SK-N-SH treated with all-trans-retinoic acid at 6 μM for 48 hours (cell line): ENCODE data around the gene FDPS.

Experiments used
- ATAC-seq: fragments of 200-7000 bp; cut with Tn5 transposase; 3 replicates; pipeline ENCODE4 v1.9.1; 2020; ENCODE audit warnings: mild to moderate bottlenecking, moderate library complexity
- ARNTL ChIP-seq: fragments of 450-650 bp; formaldehyde crosslinking; IDR thresholded peaks from 2 replicates; pipeline ENCODE4 v1.5.0; 2020; ENCODE audit warnings: low read depth, mild to moderate bottlenecking, moderate library complexity, borderline replicate concordance
- BACH2 ChIP-seq: fragments of 250-450 bp; sonication (Bioruptor Pico); IDR thresholded peaks from 2 replicates; pipeline ENCODE4 v1.9.0; 2021; ENCODE audit warnings: mild to moderate bottlenecking, borderline replicate concordance
- ESRRG ChIP-seq: fragments of 250-450 bp; sonication (Bioruptor Pico); IDR thresholded peaks from 2 replicates; pipeline ENCODE4 v1.6.1; 2021; ENCODE audit warnings: mild to moderate bottlenecking
- GLIS3 ChIP-seq: fragments of 250-450 bp; sonication (Bioruptor Pico); IDR thresholded peaks from 2 replicates; pipeline ENCODE4 v1.5.0; 2020; ENCODE audit warnings: mild to moderate bottlenecking, moderate library complexity
- ISL1 ChIP-seq: fragments of 250-450 bp; sonication (Bioruptor Pico); IDR thresholded peaks from 2 replicates; pipeline ENCODE4 v2.1.2; 2022; ENCODE audit warnings: mild to moderate bottlenecking, moderate library complexity
- OSR1 ChIP-seq: fragments of 250-450 bp; sonication (Bioruptor Pico); IDR thresholded peaks from 2 replicates; pipeline ENCODE4 v1.8.0; 2022; ENCODE audit warnings: moderate library complexity, mild to moderate bottlenecking, inconsistent platforms
- PPARA ChIP-seq: fragments of 250-450 bp; sonication (Bioruptor Pico); IDR thresholded peaks from 2 replicates; pipeline ENCODE4 v1.5.0; 2020; ENCODE audit warnings: mild to moderate bottlenecking, borderline replicate concordance
- RARB ChIP-seq: fragments of 250-450 bp; sonication (Bioruptor Pico); IDR thresholded peaks from 2 replicates; pipeline ENCODE4 v1.8.0; 2021; ENCODE audit warnings: mild to moderate bottlenecking, moderate library complexity
- SNAI2 ChIP-seq: fragments of 250-450 bp; sonication (Bioruptor Pico); IDR thresholded peaks from 2 replicates; pipeline ENCODE4 v1.5.0; 2020; ENCODE audit warnings: mild to moderate bottlenecking, moderate library complexity
- TCF4 ChIP-seq: fragments of 250-450 bp; sonication (Bioruptor Pico); IDR thresholded peaks from 2 replicates; pipeline ENCODE4 v1.8.0; 2021; ENCODE audit warnings: mild to moderate bottlenecking, moderate library complexity, borderline replicate concordance
- TOX ChIP-seq: fragments of 250-450 bp; sonication (Bioruptor Pico); IDR thresholded peaks from 2 replicates; pipeline ENCODE4 v1.8.0; 2021; ENCODE audit warnings: mild to moderate bottlenecking, moderate library complexity, borderline replicate concordance
- ZC3H10 ChIP-seq: fragments of 250-450 bp; sonication (Bioruptor Pico); IDR thresholded peaks from 2 replicates; pipeline ENCODE4 v1.5.1; 2021; ENCODE audit warnings: mild to moderate bottlenecking, moderate library complexity
- ZFP30 ChIP-seq: fragments of 450-650 bp; formaldehyde crosslinking; IDR thresholded peaks from 2 replicates; pipeline ENCODE4 v1.5.0; 2022; ENCODE audit warnings: mild to moderate bottlenecking, moderate library complexity
- ZNF565 ChIP-seq: fragments of 450-650 bp; formaldehyde crosslinking; conservative IDR thresholded peaks from 2 replicates; pipeline ENCODE4 v1.5.0; 2020; ENCODE audit warnings: low read depth, mild to moderate bottlenecking, moderate library complexity
- ZNF70 ChIP-seq: fragments of 450-650 bp; formaldehyde crosslinking; IDR thresholded peaks from 2 replicates; pipeline ENCODE4 v1.5.0; 2020; ENCODE audit warnings: mild to moderate bottlenecking, moderate library complexity
- TF ChIP-seq, protein P1 (sequence below): fragments of 250-450 bp; sonication (Bioruptor Pico); IDR thresholded peaks from 2 replicates; pipeline ENCODE4 v1.8.0; 2020; ENCODE audit warnings: mild to moderate bottlenecking, moderate library complexity, borderline replicate concordance
- TF ChIP-seq, protein P2 (sequence below): fragments of 250-450 bp; sonication (Bioruptor Pico); IDR thresholded peaks from 2 replicates; pipeline ENCODE4 v1.8.0; 2021; ENCODE audit warnings: low read depth, mild to moderate bottlenecking, moderate library complexity, borderline replicate concordance
- TF ChIP-seq, protein P3 (sequence below): fragments of 250-450 bp; sonication (Bioruptor Pico); IDR thresholded peaks from 2 replicates; pipeline ENCODE4 v1.5.1; 2020; ENCODE audit warnings: low read depth, mild to moderate bottlenecking, moderate library complexity
- TF ChIP-seq, protein P4 (sequence below): fragments of 250-450 bp; sonication (Bioruptor Pico); IDR thresholded peaks from 2 replicates; pipeline ENCODE4 v1.5.0; 2020; ENCODE audit warnings: mild to moderate bottlenecking, moderate library complexity

FDPS gene

DNA sequence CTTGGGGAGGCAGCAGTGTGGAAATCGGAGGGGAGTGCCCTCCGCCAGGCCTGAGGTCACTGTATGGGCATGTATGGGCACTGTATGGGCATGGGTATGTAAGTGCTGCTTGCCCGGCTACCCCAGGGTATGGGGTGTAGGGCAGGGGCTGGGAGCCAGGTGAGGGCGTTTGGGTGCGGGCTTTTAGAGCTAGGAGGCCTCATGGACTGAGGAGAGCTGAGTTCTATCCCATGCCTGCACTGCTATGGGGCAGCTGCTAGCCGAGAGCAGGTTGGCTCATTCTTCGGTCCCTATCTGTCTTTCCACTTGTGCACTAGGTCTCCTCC, 12.8 kb upstream of the FDPS start:
- no peak for ATAC-seq
- TF ChIP-seq PPARA (CRISPR knock-in tag) (no peak), TOX (CRISPR knock-in tag) (no peak), TCF4 (no peak), OSR1 (no peak), RARB (no peak), BACH2 (CRISPR knock-in tag) (no peak), GLIS3 (CRISPR knock-in tag) (no peak), ZNF565 (CRISPR knock-in tag) (no peak), ZNF70 (CRISPR knock-in tag) (no peak), SNAI2 (no peak), ZC3H10 (CRISPR knock-in tag) (no peak)
- TF ChIP-seq, protein P1, sequence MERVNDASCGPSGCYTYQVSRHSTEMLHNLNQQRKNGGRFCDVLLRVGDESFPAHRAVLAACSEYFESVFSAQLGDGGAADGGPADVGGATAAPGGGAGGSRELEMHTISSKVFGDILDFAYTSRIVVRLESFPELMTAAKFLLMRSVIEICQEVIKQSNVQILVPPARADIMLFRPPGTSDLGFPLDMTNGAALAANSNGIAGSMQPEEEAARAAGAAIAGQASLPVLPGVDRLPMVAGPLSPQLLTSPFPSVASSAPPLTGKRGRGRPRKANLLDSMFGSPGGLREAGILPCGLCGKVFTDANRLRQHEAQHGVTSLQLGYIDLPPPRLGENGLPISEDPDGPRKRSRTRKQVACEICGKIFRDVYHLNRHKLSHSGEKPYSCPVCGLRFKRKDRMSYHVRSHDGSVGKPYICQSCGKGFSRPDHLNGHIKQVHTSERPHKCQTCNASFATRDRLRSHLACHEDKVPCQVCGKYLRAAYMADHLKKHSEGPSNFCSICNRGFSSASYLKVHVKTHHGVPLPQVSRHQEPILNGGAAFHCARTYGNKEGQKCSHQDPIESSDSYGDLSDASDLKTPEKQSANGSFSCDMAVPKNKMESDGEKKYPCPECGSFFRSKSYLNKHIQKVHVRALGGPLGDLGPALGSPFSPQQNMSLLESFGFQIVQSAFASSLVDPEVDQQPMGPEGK (CRISPR knock-in tag): no peak
- TF ChIP-seq, protein P2, sequence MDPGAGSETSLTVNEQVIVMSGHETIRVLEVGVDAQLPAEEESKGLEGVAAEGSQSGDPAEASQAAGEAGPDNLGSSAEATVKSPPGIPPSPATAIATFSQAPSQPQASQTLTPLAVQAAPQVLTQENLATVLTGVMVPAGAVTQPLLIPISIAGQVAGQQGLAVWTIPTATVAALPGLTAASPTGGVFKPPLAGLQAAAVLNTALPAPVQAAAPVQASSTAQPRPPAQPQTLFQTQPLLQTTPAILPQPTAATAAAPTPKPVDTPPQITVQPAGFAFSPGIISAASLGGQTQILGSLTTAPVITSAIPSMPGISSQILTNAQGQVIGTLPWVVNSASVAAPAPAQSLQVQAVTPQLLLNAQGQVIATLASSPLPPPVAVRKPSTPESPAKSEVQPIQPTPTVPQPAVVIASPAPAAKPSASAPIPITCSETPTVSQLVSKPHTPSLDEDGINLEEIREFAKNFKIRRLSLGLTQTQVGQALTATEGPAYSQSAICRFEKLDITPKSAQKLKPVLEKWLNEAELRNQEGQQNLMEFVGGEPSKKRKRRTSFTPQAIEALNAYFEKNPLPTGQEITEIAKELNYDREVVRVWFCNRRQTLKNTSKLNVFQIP (CRISPR knock-in tag): no peak
- TF ChIP-seq, protein P3, sequence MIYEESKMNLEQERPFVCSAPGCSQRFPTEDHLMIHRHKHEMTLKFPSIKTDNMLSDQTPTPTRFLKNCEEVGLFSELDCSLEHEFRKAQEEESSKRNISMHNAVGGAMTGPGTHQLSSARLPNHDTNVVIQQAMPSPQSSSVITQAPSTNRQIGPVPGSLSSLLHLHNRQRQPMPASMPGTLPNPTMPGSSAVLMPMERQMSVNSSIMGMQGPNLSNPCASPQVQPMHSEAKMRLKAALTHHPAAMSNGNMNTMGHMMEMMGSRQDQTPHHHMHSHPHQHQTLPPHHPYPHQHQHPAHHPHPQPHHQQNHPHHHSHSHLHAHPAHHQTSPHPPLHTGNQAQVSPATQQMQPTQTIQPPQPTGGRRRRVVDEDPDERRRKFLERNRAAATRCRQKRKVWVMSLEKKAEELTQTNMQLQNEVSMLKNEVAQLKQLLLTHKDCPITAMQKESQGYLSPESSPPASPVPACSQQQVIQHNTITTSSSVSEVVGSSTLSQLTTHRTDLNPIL (CRISPR knock-in tag): no peak
- TF ChIP-seq, protein P4, sequence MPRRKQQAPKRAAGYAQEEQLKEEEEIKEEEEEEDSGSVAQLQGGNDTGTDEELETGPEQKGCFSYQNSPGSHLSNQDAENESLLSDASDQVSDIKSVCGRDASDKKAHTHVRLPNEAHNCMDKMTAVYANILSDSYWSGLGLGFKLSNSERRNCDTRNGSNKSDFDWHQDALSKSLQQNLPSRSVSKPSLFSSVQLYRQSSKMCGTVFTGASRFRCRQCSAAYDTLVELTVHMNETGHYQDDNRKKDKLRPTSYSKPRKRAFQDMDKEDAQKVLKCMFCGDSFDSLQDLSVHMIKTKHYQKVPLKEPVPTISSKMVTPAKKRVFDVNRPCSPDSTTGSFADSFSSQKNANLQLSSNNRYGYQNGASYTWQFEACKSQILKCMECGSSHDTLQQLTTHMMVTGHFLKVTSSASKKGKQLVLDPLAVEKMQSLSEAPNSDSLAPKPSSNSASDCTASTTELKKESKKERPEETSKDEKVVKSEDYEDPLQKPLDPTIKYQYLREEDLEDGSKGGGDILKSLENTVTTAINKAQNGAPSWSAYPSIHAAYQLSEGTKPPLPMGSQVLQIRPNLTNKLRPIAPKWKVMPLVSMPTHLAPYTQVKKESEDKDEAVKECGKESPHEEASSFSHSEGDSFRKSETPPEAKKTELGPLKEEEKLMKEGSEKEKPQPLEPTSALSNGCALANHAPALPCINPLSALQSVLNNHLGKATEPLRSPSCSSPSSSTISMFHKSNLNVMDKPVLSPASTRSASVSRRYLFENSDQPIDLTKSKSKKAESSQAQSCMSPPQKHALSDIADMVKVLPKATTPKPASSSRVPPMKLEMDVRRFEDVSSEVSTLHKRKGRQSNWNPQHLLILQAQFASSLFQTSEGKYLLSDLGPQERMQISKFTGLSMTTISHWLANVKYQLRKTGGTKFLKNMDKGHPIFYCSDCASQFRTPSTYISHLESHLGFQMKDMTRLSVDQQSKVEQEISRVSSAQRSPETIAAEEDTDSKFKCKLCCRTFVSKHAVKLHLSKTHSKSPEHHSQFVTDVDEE: no peak

DNA sequence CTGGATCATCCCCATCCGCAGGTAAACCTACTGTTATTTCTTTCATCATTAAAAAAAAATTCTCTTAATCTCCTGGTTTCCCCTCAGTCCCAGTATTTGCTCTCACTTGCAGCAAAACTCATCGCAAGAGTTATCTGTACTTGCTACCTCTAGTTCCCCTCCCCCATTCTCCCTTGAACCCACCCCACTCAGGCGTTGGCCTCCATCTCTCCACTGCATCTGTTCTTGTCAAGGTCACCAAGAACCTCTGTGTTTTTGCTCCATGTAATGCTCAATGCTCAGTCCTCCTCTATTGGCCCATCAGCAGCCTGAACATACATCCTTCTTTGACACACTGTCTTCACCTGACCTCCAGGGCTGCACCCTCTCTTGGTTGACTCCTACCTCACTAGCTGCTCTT, 12.0 kb upstream of the FDPS start:
- no peak for ATAC-seq
- no peak for TF ChIP-seq ZC3H10 (CRISPR knock-in tag)

DNA sequence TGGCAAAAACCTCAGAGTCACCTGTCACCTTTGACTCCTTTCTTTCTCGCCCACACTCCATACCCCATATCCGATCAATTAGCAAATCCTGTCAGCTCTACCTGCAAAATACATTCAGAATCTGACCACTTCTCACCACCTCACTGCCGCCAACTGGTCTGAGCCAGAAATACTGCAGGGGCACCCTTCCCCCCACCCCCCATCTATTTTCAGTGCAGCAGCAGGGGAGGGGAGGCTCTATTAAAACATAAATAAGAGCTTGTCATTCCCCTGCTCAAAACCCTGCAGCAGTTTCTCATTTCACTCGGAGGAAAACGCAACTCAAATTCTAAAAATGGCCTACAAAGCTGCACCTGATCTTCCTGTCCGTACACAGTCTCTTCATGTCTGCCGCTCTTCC, 11.3 kb upstream of the FDPS start:
- no peak for TF ChIP-seq ISL1 (CRISPR knock-in tag)
- TF ChIP-seq ZFP30 (CRISPR knock-in tag): no peak
- TF ChIP-seq, protein P2 (CRISPR knock-in tag): no peak
- TF ChIP-seq ESRRG (CRISPR knock-in tag): no peak
- no peak for TF ChIP-seq ZNF565 (CRISPR knock-in tag)
- no peak for ATAC-seq

DNA sequence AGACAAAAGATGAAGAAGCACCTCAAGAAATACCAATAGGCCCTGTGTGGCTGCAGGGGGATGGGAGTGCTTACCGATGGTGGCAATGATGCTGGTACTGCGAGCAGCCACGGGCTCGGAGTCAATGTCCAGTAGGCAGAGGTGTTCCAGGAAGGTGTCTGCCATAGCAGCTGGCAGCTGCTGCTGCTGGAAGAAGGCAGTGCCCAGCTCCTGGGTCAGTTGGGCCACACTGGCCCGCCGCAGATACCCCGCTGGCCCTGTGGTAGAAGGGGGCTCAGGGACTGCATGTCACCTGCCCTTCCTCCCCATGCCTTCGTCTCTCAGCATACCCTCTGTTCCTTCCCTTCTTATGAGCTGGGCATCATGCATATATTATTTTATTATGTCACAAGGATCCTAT, 8.6 kb upstream of the FDPS start:
- ATAC-seq: no peak
- TF ChIP-seq, protein P4: no peak
- no peak for TF ChIP-seq ARNTL (CRISPR knock-in tag)
- no peak for TF ChIP-seq ZFP30 (CRISPR knock-in tag)
